H1 (cell line): Measurements from ENCODE around the gene PRKN. TPM values are rescaled to one million over a fixed set of nuclear protein-coding genes. Genes with fewer than 3 reads are reported as not detected.

Source experiments
- CTCF ChIA-PET: fragments of 300-600 bp; sonication (Branson Sonifier 250); formaldehyde crosslinking; loops from one replicate; lab custom pipeline; 2021; ENCODE audit not compliant: partially characterized antibody; lab: Charles Lee
- POLR2A ChIA-PET: fragments of 300-600 bp; sonication (Branson Sonifier 250); formaldehyde crosslinking; loops from one replicate; lab custom pipeline; 2021; ENCODE audit warnings: inconsistent platforms; ENCODE audit not compliant: partially characterized antibody; lab: Charles Lee
- DNase-seq, 2 experiments: peaks; one replicate each; pipeline versions ENCODE4 v3.0.0 to v3.0.0-alpha.2; 2010 to 2022; ENCODE audit warnings: low spot score in 2 of 2, low read depth in 1 of 2, mixed read lengths in 1 of 2
- FAIRE-seq: peaks from 2 replicates; lab custom pipeline; 2011; peaks lifted over from hg19 to GRCh38; lab: Jason Lieb, UNC
- H2AFZ ChIP-seq: 2 replicates; pipeline ENCODE4 v1.8.1; 2012; ENCODE audit warnings: low read length, inconsistent platforms
- H2AK5ac ChIP-seq: 2 replicates; pipeline ENCODE4 v1.6.1; 2013; ENCODE audit warnings: low read depth, low read length
- H2BK120ac ChIP-seq: replicated peaks from 2 replicates; pipeline ENCODE3; 2013; ENCODE audit warnings: low read depth, low read length, inconsistent platforms
- H2BK12ac ChIP-seq: 2 replicates; pipeline ENCODE4 v1.6.1; 2013; ENCODE audit warnings: low read depth, low read length
- H2BK15ac ChIP-seq: 2 replicates; pipeline ENCODE4 v1.6.1; 2013; ENCODE audit warnings: low read length
- H2BK20ac ChIP-seq: 2 replicates; pipeline ENCODE4 v1.6.1; 2013; ENCODE audit warnings: low read length
- H2BK5ac ChIP-seq: 2 replicates; pipeline ENCODE4 v1.6.1; 2013; ENCODE audit warnings: low read depth, low read length
- H3K14ac ChIP-seq: 2 replicates; pipeline ENCODE4 v1.6.1; 2013; ENCODE audit warnings: inconsistent platforms; ENCODE audit not compliant: insufficient read length
- H3K18ac ChIP-seq: 2 replicates; pipeline ENCODE4 v1.6.1; 2013; ENCODE audit warnings: low read length; ENCODE audit errors: extremely low read depth
- H3K23ac ChIP-seq: 2 replicates; pipeline ENCODE4 v1.6.1; 2013; ENCODE audit warnings: inconsistent platforms; ENCODE audit not compliant: insufficient read length
- H3K23me2 ChIP-seq: 2 replicates; pipeline ENCODE4 v1.6.1; 2013; ENCODE audit warnings: low read depth, low read length
- H3K27ac ChIP-seq: 2 replicates; pipeline ENCODE4 v1.6.1; 2011; ENCODE audit warnings: low read depth, low read length, inconsistent platforms
- H3K27me3 ChIP-seq, 4 experiments: replicated peaks in 1 of 4; 1 replicate in 1 of 4; 2 replicates in 3 of 4; pipeline versions ENCODE4 v1.6.1 to v1.8.1; 2011 to 2013; ENCODE audit warnings: low read length in 3 of 4, mild to moderate bottlenecking in 3 of 4, inconsistent platforms in 2 of 4, mixed read lengths in 2 of 4, moderate library complexity in 1 of 4; ENCODE audit not compliant: control insufficient read depth in 3 of 4, insufficient read depth in 3 of 4; ENCODE audit errors: extremely low read depth in 1 of 4
- H3K36me3 ChIP-seq, 4 experiments: 2 replicates each; pipeline versions ENCODE4 v1.6.1 to v1.8.1; 2011 to 2013; ENCODE audit warnings: mild to moderate bottlenecking in 4 of 4, low read length in 3 of 4, moderate library complexity in 2 of 4, control low read depth in 1 of 4, inconsistent platforms in 1 of 4; ENCODE audit not compliant: insufficient read depth in 4 of 4, control insufficient read depth in 2 of 4
- H3K4ac ChIP-seq: replicated peaks from 2 replicates; pipeline ENCODE3; 2013; ENCODE audit warnings: low read length, low read depth, mixed read lengths, inconsistent platforms; ENCODE audit not compliant: insufficient read length
- H3K4me1 ChIP-seq, 4 experiments: replicated peaks in 1 of 4; 1 replicate in 1 of 4; 2 replicates in 3 of 4; pipeline versions ENCODE4 v1.6.1 to v1.8.1; 2011 to 2013; ENCODE audit warnings: low read length in 3 of 4, inconsistent platforms in 2 of 4, mixed read lengths in 1 of 4; ENCODE audit not compliant: insufficient read depth in 4 of 4, control insufficient read depth in 3 of 4
- H3K4me2 ChIP-seq, 2 experiments: 2 replicates each; pipeline versions ENCODE4 v1.6.1 to v1.8.1; 2011 to 2013; ENCODE audit warnings: low read depth in 2 of 2, low read length in 2 of 2, control low read depth in 1 of 2, inconsistent platforms in 1 of 2, mild to moderate bottlenecking in 1 of 2; ENCODE audit not compliant: insufficient read depth in 1 of 2
- H3K4me3 ChIP-seq, 4 experiments: fragments of 200-600, 300-600 bp in 1 of 4; sonication (generic), shearing (Covaris generic), sonication (Bioruptor Twin) in 1 of 4; 2 replicates each; pipeline versions ENCODE4 v1.5.1 to v1.8.1; 2011 to 2016; ENCODE audit warnings: low read length in 4 of 4, low read depth in 3 of 4, control low read depth in 2 of 4, inconsistent platforms in 2 of 4, mild to moderate bottlenecking in 2 of 4, mixed read lengths in 1 of 4, moderate library complexity in 1 of 4; ENCODE audit not compliant: insufficient read depth in 2 of 4; ENCODE audit errors: extremely low read depth in 1 of 4
- H3K56ac ChIP-seq: replicated peaks from 2 replicates; pipeline ENCODE3; 2013; ENCODE audit warnings: low read depth, mild to moderate bottlenecking, mixed read lengths, low read length, inconsistent platforms; ENCODE audit not compliant: insufficient read length
- H3K79me1 ChIP-seq: 2 replicates; pipeline ENCODE4 v1.6.1; 2013; ENCODE audit warnings: low read depth, low read length, control low read depth
- H3K79me2 ChIP-seq, 2 experiments: 2 replicates each; pipeline versions ENCODE4 v1.6.1 to v1.8.1; 2012 to 2013; ENCODE audit warnings: low read length in 2 of 2, mild to moderate bottlenecking in 2 of 2, inconsistent platforms in 1 of 2; ENCODE audit not compliant: insufficient read depth in 2 of 2, control insufficient read depth in 1 of 2
- H3K9ac ChIP-seq, 4 experiments: replicated peaks in 1 of 4; 1 replicate in 1 of 4; 2 replicates in 3 of 4; pipeline versions ENCODE4 v1.6.1 to v1.8.1; 2011 to 2013; ENCODE audit warnings: low read depth in 3 of 4, low read length in 3 of 4, control low read depth in 2 of 4, mild to moderate bottlenecking in 2 of 4, moderate library complexity in 2 of 4, inconsistent platforms in 1 of 4; ENCODE audit errors: extremely low read depth in 1 of 4
- H3K9me3 ChIP-seq, 2 experiments: 2 replicates each; pipeline versions ENCODE4 v1.6.1 to v1.8.1; 2012 to 2013; ENCODE audit warnings: mild to moderate bottlenecking in 2 of 2, moderate library complexity in 2 of 2, control low read depth in 1 of 2, inconsistent platforms in 1 of 2, low read depth in 1 of 2, low read length in 1 of 2, mixed read lengths in 1 of 2; ENCODE audit not compliant: insufficient read depth in 2 of 2
- H4K20me1 ChIP-seq, 2 experiments: replicated peaks in 1 of 2; 2 replicates each; pipeline versions ENCODE3 to v1.8.1; 2011 to 2013; ENCODE audit warnings: inconsistent platforms in 2 of 2, low read length in 2 of 2, mild to moderate bottlenecking in 1 of 2; ENCODE audit not compliant: insufficient read depth in 2 of 2, control insufficient read depth in 1 of 2
- H4K5ac ChIP-seq: 2 replicates; pipeline ENCODE4 v1.6.1; 2013; ENCODE audit warnings: low read length, low read depth, mixed read lengths, inconsistent platforms; ENCODE audit not compliant: insufficient read length
- H4K8ac ChIP-seq: 2 replicates; pipeline ENCODE4 v1.8.0; 2013; ENCODE audit warnings: mild to moderate bottlenecking, moderate library complexity, low read length, inconsistent platforms; ENCODE audit not compliant: insufficient read depth; ENCODE audit errors: extremely low read depth
- H4K91ac ChIP-seq: replicated peaks from 2 replicates; pipeline ENCODE3; 2013; ENCODE audit warnings: low read length, mixed read lengths, inconsistent platforms; ENCODE audit not compliant: insufficient read length
- BCL11A ChIP-seq, 2 experiments: IDR thresholded peaks; one replicate each; pipeline ENCODE4 v1.6.1; 2011; ENCODE audit warnings: low read depth in 2 of 2, low read length in 2 of 2, mild to moderate bottlenecking in 2 of 2
- BRCA1 ChIP-seq: IDR thresholded peaks from 2 replicates; pipeline ENCODE4 v1.6.1; 2012; ENCODE audit warnings: low read depth, low read length, improper control_type of control experiment
- CEBPB ChIP-seq: IDR thresholded peaks from 2 replicates; pipeline ENCODE4 v1.6.1; 2012; ENCODE audit warnings: low read depth, low read length
- CTBP2 ChIP-seq: IDR thresholded peaks from 2 replicates; pipeline ENCODE4 v1.7.0; 2011; ENCODE audit warnings: borderline replicate concordance, mild to moderate bottlenecking, moderate library complexity, mixed read lengths, low read length; ENCODE audit not compliant: insufficient read depth, insufficient read length
- HDAC6 ChIP-seq: IDR thresholded peaks from one replicate; pipeline ENCODE4 v1.7.1; 2012; ENCODE audit warnings: low read depth, mild to moderate bottlenecking, inconsistent platforms, low read length, moderate library complexity
- KDM4A ChIP-seq: IDR thresholded peaks from one replicate; pipeline ENCODE4 v1.7.1; 2012; ENCODE audit warnings: low read depth, mild to moderate bottlenecking, moderate library complexity, low read length, inconsistent platforms; ENCODE audit not compliant: severe bottlenecking
- SIRT6 ChIP-seq: IDR thresholded peaks from one replicate; pipeline ENCODE4 v1.7.1; 2012; ENCODE audit warnings: low read length, inconsistent platforms
- SIX5 ChIP-seq: IDR thresholded peaks from 2 replicates; pipeline ENCODE4 v1.6.1; 2011; ENCODE audit warnings: mild to moderate bottlenecking, low read depth, low read length
- SUZ12 ChIP-seq: fragments of 200-600 bp; sonication (generic); IDR thresholded peaks from 2 replicates; pipeline ENCODE4 v1.6.1; 2012; ENCODE audit warnings: mild to moderate bottlenecking, inconsistent platforms, low read length, moderate library complexity, mixed read lengths
- TCF12 ChIP-seq: IDR thresholded peaks from 2 replicates; pipeline ENCODE4 v1.6.1; 2011; ENCODE audit warnings: low read depth, mild to moderate bottlenecking, low read length
- WGBS, 2 experiments: shearing (Covaris generic) in 1 of 2; methylation state at CpG; one replicate each; pipeline versions ENCODE4 v1.1.6 to v1.1.7; 2013 to 2015; ENCODE audit warnings: low lambda C conversion rate in 2 of 2, mixed read lengths in 2 of 2, inconsistent platforms in 1 of 2, low coverage in 1 of 2, missing lambda C conversion rate in 1 of 2; ENCODE audit not compliant: insufficient replicate concordance in 2 of 2, insufficient coverage in 1 of 2, insufficient read length in 1 of 2; ENCODE audit errors: extremely low coverage in 1 of 2, missing lambda C conversion rate in 1 of 2; 5-methylcytosine and 5-hydroxymethylcytosine counted together
- polyA plus RNA-seq, 7 experiments: library from polyadenylated mRNA; depleted of rRNA in 3 of 7; stranded (reverse) in 5 of 7; unstranded in 2 of 7; fragments of >200 nt in 5 of 7; fragments of 200-250 nt in 2 of 7; gene quantifications; 1 replicate in 5 of 7; 2 replicates in 1 of 7; 4 replicates in 1 of 7; pipeline versions ENCODE4 v1.2.1 to v1.2.3, GENCODE V29; 2011 to 2013; ENCODE audit warnings: missing spikeins in 2 of 7, mixed read lengths in 2 of 7
- total RNA-seq: library from RNA; stranded (reverse); fragmentation: NEBNext Ultra II Directional; extraction: Animal tissue kit (Norgen Biotek cat#: 25700); gene quantifications from 2 replicates; pipeline ENCODE4 v1.2.1, GENCODE V29; 2021
- TF ChIP-seq, protein P1 (sequence below): IDR thresholded peaks from 2 replicates; pipeline ENCODE4 v1.6.1; 2012; ENCODE audit warnings: inconsistent platforms
- TF ChIP-seq, protein P2 (sequence below): IDR thresholded peaks from 2 replicates; pipeline ENCODE4 v1.6.1; 2012; ENCODE audit warnings: low read length, inconsistent platforms

PRKN gene
- total and polyA plus RNA-seq, 2 of the 8 experiments (the other 6 are each of a cell fraction or from before 2014, with no cell fraction given), result 0.13 to 0.29 TPM

DNA sequence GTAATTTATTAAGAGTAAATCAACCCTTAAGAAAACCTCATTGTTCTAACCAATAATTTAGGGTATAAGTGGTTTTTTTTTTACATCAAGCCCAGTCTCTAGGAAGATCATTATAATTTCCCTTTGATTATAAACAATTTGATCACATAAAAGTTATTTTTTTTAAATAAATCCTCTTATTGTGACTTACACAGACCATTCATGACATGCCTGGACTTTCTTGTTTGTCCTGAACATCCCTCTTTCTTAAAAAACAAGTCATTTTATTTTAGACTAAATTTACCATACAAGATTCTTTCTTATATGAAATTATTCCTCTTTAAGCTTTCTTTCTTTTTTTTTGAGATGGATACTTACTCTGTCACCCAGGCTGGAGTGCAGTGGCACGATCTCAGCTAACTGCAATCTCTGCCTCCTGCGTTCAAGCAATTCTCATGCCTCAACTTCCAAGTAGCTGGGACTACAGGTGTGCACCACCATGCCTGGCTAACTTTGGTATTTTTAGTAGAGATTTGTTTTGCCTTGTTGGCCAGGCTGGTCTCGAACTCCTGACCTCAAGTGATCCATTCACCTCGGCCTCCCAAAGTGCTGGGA, 1400.1 kb downstream of the PRKN start:
- H3K36me3 ChIP-seq, result peaks cover 0 to 3% (median 0%) of the 10 kb centered on the region in 4 experiments; a peak in 1 of 8 replicates
- no peak overlapping the region for H3K27ac ChIP-seq
- no peak overlapping the region for H3K18ac ChIP-seq
- POLR2A ChIA-PET, result no interaction called here
- no peak overlapping the region for H2AFZ ChIP-seq
- H3K23ac ChIP-seq, result no peak overlapping the region
- no peak overlapping the region for H4K8ac ChIP-seq
- FAIRE-seq (no peak), DNase-seq (no peak)
- CTCF ChIA-PET, result interaction anchor here (1.2 kb wide), 1 partner anchor 48 kb away, joined by 3 read pairs; no protein-coding TSS in a partner anchor
- H4K20me1 ChIP-seq, result no peaks in the 10 kb centered on the region
- H3K4me2 ChIP-seq, result no peak overlapping the region
- 93% methylated on average over 4 of the region's 4 CpGs; no CpG with 5 or more reads in 1 of the 2 experiments for WGBS, 2 experiments
- H2BK5ac ChIP-seq, result no peak overlapping the region
- no peak overlapping the region for H2BK12ac ChIP-seq
- H3K9ac ChIP-seq, result no peak overlapping the region
- H4K91ac ChIP-seq, result no peak overlapping the region
- H3K4ac ChIP-seq, result no peak overlapping the region
- H3K14ac ChIP-seq, result no peak overlapping the region
- no peak overlapping the region for H2AK5ac ChIP-seq
- H4K5ac ChIP-seq, result no peak overlapping the region
- peaks cover 36 to 38% of the 10 kb centered on the region in 2 experiments for H3K9me3 ChIP-seq
- H3K4me3 ChIP-seq, result no peak overlapping the region
- H3K27me3 ChIP-seq, result no peaks in the 10 kb centered on the region
- no peak overlapping the region for H3K56ac ChIP-seq
- H3K23me2 ChIP-seq, result no peaks in the 10 kb centered on the region; the same call in 1 of the 2 replicates
- H2BK20ac ChIP-seq, result no peak overlapping the region
- H3K79me2 ChIP-seq, result no peaks in the 10 kb centered on the region
- H2BK15ac ChIP-seq, result no peak overlapping the region
- H3K79me1 ChIP-seq, result no peaks in the 10 kb centered on the region
- no peak overlapping the region for H2BK120ac ChIP-seq
- no peaks in the 10 kb centered on the region for H3K4me1 ChIP-seq
- TF ChIP-seq BRCA1 (no peak), BCL11A (IDR thresholded peaks at IDR 0.05; ENCODE audit: low read depth in 2 of 2, low read length in 2 of 2) (no peak), KDM4A (no peak), SIX5 (no peak), CTBP2 (no peak), SIRT6 (no peak), TCF12 (no peak), SUZ12 (no peak), HDAC6 (no peak), CEBPB (no peak)
- TF ChIP-seq, protein P1, sequence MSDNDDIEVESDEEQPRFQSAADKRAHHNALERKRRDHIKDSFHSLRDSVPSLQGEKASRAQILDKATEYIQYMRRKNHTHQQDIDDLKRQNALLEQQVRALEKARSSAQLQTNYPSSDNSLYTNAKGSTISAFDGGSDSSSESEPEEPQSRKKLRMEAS, result no peak
- TF ChIP-seq, protein P2, sequence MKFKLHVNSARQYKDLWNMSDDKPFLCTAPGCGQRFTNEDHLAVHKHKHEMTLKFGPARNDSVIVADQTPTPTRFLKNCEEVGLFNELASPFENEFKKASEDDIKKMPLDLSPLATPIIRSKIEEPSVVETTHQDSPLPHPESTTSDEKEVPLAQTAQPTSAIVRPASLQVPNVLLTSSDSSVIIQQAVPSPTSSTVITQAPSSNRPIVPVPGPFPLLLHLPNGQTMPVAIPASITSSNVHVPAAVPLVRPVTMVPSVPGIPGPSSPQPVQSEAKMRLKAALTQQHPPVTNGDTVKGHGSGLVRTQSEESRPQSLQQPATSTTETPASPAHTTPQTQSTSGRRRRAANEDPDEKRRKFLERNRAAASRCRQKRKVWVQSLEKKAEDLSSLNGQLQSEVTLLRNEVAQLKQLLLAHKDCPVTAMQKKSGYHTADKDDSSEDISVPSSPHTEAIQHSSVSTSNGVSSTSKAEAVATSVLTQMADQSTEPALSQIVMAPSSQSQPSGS, result no peak
